ENCODE data around the gene RNF8.
"Not testable (repeated sequence)": the region's sequence is repeated elsewhere in the genome, so short reads cannot be mapped to it uniquely, and the experiment has no call there.

The RNF8 gene

GRCh38 chr6:37396571-37397180 is 42.9 kb downstream of the RNF8 start:
- H3K4me1 ChIP-seq (ENCODE audit: control insufficient read depth in 1 of 2, insufficient read depth in 1 of 2, low read depth in 1 of 2, low read length in 1 of 2): peaks cover 22 to 26% of the 10 kb centered on the region in 2 experiments
- no peak overlapping the region for H3K4me3 ChIP-seq (ENCODE audit: low read depth in 1 of 2, low read length in 1 of 2)
- H3K36me3 ChIP-seq: peaks cover 11% of the 10 kb centered on the region
- H3K27ac ChIP-seq: no peak overlapping the region
- no peaks in the 10 kb centered on the region for H3K9me3 ChIP-seq
- no peak for TF ChIP-seq CTCF (IDR thresholded peaks at IDR 0.05)
- H3K27me3 ChIP-seq: peaks cover 4% of the 10 kb centered on the region

GRCh38 chr6:37399131-37399530 is 45.3 kb downstream of the RNF8 start:
- Histone ChIP-seq H3K9me3 (no peaks in the 10 kb centered on the region), H3K27me3 (peaks cover 6% of the 10 kb centered on the region)
- no peak for TF ChIP-seq CTCF (IDR thresholded peaks at IDR 0.05)

GRCh38 chr6:37399795-37400490 is 46.2 kb downstream of the RNF8 start:
- Histone ChIP-seq H3K4me3 (ENCODE audit: low read depth in 1 of 2, low read length in 1 of 2) (no peak overlapping the region), H3K9me3 (no peaks in the 10 kb centered on the region), H3K27me3 (peaks cover 14% of the 10 kb centered on the region), H3K27ac (no peak overlapping the region), H3K4me1 (ENCODE audit: control insufficient read depth in 1 of 2, insufficient read depth in 1 of 2, low read depth in 1 of 2, low read length in 1 of 2) (peaks cover 22 to 26% of the 10 kb centered on the region in 2 experiments), H3K36me3 (no peaks in the 10 kb centered on the region)
- no peak for TF ChIP-seq CTCF (IDR thresholded peaks at IDR 0.05)

More at GRCh38 chr6:37399131-37399530, 45.3 kb downstream of the RNF8 start:
- H3K4me3 ChIP-seq (ENCODE audit: low read depth in 1 of 2, low read length in 1 of 2): no peak overlapping the region
- no peaks in the 10 kb centered on the region for H3K36me3 ChIP-seq
- H3K4me1 ChIP-seq (ENCODE audit: control insufficient read depth in 1 of 2, insufficient read depth in 1 of 2, low read depth in 1 of 2, low read length in 1 of 2): peaks cover 22 to 26% of the 10 kb centered on the region in 2 experiments
- H3K27ac ChIP-seq: peak overlapping the region; percentile 75

DNA sequence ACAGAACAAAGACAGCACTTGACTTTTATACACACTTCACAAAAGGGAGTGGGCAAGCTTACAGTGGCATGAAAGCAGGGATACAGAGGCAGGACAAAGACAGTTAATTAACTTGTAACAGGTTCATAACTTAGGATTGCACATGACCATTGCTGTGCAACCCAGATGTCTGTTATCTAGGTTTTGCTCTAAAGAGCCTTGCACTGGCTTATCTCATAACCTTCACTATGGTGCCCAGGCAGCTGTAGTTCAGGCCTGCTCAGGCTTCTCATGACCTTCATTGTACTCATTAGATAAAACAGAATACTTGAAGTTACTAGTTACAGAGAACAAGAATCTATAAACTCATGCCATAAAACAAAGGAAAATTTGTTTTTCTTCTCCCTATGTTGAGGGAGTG is 47.9 kb downstream of the RNF8 start:
- H3K9me3 ChIP-seq; H3K4me3 ChIP-seq (ENCODE audit: low read depth in 1 of 2, low read length in 1 of 2); H3K36me3 ChIP-seq; H3K27ac ChIP-seq: not testable (repeated sequence)
- Histone ChIP-seq H3K27me3 (peaks cover 22% of the 10 kb centered on the region), H3K4me1 (ENCODE audit: control insufficient read depth in 1 of 2, insufficient read depth in 1 of 2, low read depth in 1 of 2, low read length in 1 of 2) (peaks cover 22 to 26% of the 10 kb centered on the region in 2 experiments)

GRCh38 chr6:37406726-37407341 is 53.1 kb downstream of the RNF8 start:
- H3K4me3 ChIP-seq (ENCODE audit: low read depth in 1 of 2, low read length in 1 of 2): no peak overlapping the region
- TF ChIP-seq CTCF (IDR thresholded peaks at IDR 0.05): no peak
- H3K4me1 ChIP-seq (ENCODE audit: control insufficient read depth in 1 of 2, insufficient read depth in 1 of 2, low read depth in 1 of 2, low read length in 1 of 2): no peaks in the 10 kb centered on the region
- no peaks in the 10 kb centered on the region for H3K9me3 ChIP-seq
- H3K27ac ChIP-seq: no peak overlapping the region
- peaks cover 67% of the 10 kb centered on the region for H3K27me3 ChIP-seq
- H3K36me3 ChIP-seq: no peaks in the 10 kb centered on the region

DNA sequence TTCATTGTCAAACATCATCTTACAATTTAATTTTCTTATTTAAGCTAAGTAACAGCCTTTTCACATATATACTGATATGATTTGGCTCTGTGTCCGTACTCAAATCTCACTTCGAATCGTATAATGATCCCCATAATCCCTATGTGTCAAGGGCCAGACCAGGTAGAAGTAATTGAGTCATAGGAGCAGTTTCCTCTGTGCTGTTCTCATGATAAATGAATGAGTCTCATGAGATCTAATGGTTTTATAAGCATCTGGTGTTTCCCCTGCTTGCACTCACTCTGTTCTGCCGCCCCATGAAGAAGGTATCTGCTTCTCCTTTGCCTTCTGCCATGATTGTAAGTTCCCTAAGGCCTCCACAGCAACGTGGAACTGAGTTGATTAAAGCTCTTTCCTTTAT is 54.2 kb downstream of the RNF8 start:
- no peaks in the 10 kb centered on the region for H3K9me3 ChIP-seq
- no peaks in the 10 kb centered on the region for H3K4me1 ChIP-seq (ENCODE audit: control insufficient read depth in 1 of 2, insufficient read depth in 1 of 2, low read depth in 1 of 2, low read length in 1 of 2)
- no peak overlapping the region for H3K27ac ChIP-seq
- H3K36me3 ChIP-seq: no peaks in the 10 kb centered on the region
- TF ChIP-seq CTCF (IDR thresholded peaks at IDR 0.05): no peak
- H3K4me3 ChIP-seq (ENCODE audit: low read depth in 1 of 2, low read length in 1 of 2): no peak overlapping the region
- peaks cover 72% of the 10 kb centered on the region for H3K27me3 ChIP-seq
